Measurements from ENCODE around the gene BAX. TPM values are rescaled to one million over a fixed set of nuclear protein-coding genes. Genes with fewer than 3 reads are reported as not detected.
A peak's percentile ranks its signal among the peaks of the same experiment; 100 is the strongest.

Gene BAX
- total and polyA plus RNA-seq, 2 of the 13 experiments (the other 11 are each of a cell fraction or from before 2014, with no cell fraction given), result 139 to 176 TPM

GRCh38 chr19:48965040-48965805 is 10.5 kb downstream of the BAX start, which contains the start of gene FTL (continued):
- TF ChIP-seq ZNF615 (CRISPR knock-in tag; IDR thresholded peaks at IDR 0.05; ENCODE audit: borderline replicate concordance) (peak; percentile 31), KMT2B (CRISPR knock-in tag; IDR thresholded peaks at IDR 0.05) (peak; percentile 71), NPAS2 (CRISPR knock-in tag; IDR thresholded peaks at IDR 0.05; ENCODE audit: borderline replicate concordance) (no peak), ISL2 (CRISPR knock-in tag; IDR thresholded peaks at IDR 0.05) (peak; percentile 76; the same call in 1 of the 2 replicates), NR2F1 (CRISPR knock-in tag; IDR thresholded peaks at IDR 0.05) (no peak), TSC22D2 (CRISPR knock-in tag; IDR thresholded peaks at IDR 0.05; ENCODE audit: borderline replicate concordance) (peak; percentile 64; the same call in 1 of the 2 replicates), ZNF331 (CRISPR knock-in tag; IDR thresholded peaks at IDR 0.05) (peak; percentile 88), JDP2 (CRISPR knock-in tag; IDR thresholded peaks at IDR 0.05; ENCODE audit: borderline replicate concordance) (no peak; the same call in 1 of the 2 replicates), ZNF30 (CRISPR knock-in tag; IDR thresholded peaks at IDR 0.05) (no peak), BCL6 (CRISPR knock-in tag; IDR thresholded peaks at IDR 0.05) (0 out of 2 replicates have a peak, but pooled peaks have one; percentile 31), GABPB1 (CRISPR knock-in tag; IDR thresholded peaks at IDR 0.05) (peak; percentile 67; the same call in 1 of the 2 replicates), ZNF230 (CRISPR knock-in tag; IDR thresholded peaks at IDR 0.05) (peak; percentile 33; the same call in 1 of the 2 replicates), IRF9 (CRISPR knock-in tag; IDR thresholded peaks at IDR 0.05; ENCODE audit: borderline replicate concordance) (peak; percentile 64), ZNF367 (CRISPR knock-in tag; IDR thresholded peaks at IDR 0.05; ENCODE audit: borderline replicate concordance) (peak; percentile 93), SRSF4 (IDR thresholded peaks at IDR 0.05; ENCODE audit: low read depth, low read length, poor library complexity, severe bottlenecking) (no peak), SP4 (CRISPR knock-in tag; IDR thresholded peaks at IDR 0.05) (peak; percentile 96), ATF1 (CRISPR knock-in tag; IDR thresholded peaks at IDR 0.05) (no peak), PCBP2 (optimal IDR thresholded peaks at IDR 0.05; ENCODE audit: low read depth, low read length, poor library complexity, severe bottlenecking) (no peak), MTA1 (CRISPR knock-in tag; IDR thresholded peaks at IDR 0.05; ENCODE audit: borderline replicate concordance) (no peak; the same call in 1 of the 2 replicates), ZNF543 (CRISPR knock-in tag; IDR thresholded peaks at IDR 0.05) (0 out of 2 replicates have a peak, but pooled peaks have one; percentile 18), SP5 (CRISPR knock-in tag; IDR thresholded peaks at IDR 0.05; ENCODE audit: borderline replicate concordance, low read depth) (peak; percentile 52; the same call in 1 of the 2 replicates), CCDC6 (CRISPR knock-in tag; IDR thresholded peaks at IDR 0.05) (peak; percentile 80), TAF1 (CRISPR knock-in tag; IDR thresholded peaks at IDR 0.05) (peak; percentile 99)
- TF ChIP-seq, protein P1, sequence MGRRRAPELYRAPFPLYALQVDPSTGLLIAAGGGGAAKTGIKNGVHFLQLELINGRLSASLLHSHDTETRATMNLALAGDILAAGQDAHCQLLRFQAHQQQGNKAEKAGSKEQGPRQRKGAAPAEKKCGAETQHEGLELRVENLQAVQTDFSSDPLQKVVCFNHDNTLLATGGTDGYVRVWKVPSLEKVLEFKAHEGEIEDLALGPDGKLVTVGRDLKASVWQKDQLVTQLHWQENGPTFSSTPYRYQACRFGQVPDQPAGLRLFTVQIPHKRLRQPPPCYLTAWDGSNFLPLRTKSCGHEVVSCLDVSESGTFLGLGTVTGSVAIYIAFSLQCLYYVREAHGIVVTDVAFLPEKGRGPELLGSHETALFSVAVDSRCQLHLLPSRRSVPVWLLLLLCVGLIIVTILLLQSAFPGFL (CRISPR knock-in tag; IDR thresholded peaks at IDR 0.05), result no peak
- TF ChIP-seq, protein P2, sequence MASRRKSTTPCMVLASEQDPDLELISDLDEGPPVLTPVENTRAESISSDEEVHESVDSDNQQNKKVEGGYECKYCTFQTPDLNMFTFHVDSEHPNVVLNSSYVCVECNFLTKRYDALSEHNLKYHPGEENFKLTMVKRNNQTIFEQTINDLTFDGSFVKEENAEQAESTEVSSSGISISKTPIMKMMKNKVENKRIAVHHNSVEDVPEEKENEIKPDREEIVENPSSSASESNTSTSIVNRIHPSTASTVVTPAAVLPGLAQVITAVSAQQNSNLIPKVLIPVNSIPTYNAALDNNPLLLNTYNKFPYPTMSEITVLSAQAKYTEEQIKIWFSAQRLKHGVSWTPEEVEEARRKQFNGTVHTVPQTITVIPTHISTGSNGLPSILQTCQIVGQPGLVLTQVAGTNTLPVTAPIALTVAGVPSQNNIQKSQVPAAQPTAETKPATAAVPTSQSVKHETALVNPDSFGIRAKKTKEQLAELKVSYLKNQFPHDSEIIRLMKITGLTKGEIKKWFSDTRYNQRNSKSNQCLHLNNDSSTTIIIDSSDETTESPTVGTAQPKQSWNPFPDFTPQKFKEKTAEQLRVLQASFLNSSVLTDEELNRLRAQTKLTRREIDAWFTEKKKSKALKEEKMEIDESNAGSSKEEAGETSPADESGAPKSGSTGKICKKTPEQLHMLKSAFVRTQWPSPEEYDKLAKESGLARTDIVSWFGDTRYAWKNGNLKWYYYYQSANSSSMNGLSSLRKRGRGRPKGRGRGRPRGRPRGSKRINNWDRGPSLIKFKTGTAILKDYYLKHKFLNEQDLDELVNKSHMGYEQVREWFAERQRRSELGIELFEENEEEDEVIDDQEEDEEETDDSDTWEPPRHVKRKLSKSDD (CRISPR knock-in tag; IDR thresholded peaks at IDR 0.05; ENCODE audit: low read depth), result 0 out of 2 replicates have a peak, but pooled peaks have one; percentile 50
